Activated CD8-positive, alpha-beta T cell treated with anti-CD3 and anti-CD28 coated beads for 36 hours (primary cell): ENCODE data around the gene MIER2. TPM values are rescaled to one million over a fixed set of nuclear protein-coding genes. Genes with fewer than 3 reads are reported as not detected.

Experiments
- ATAC-seq: fragments of 200-7000 bp; cut with Tn5 transposase; one replicate; pipeline ENCODE4 v1.10.0; 2021; ENCODE audit warnings: mild to moderate bottlenecking, moderate library complexity
- CTCF ChIA-PET: fragments of 350-600 bp; sonication (Branson Sonifier 250); formaldehyde crosslinking; loops from one replicate; lab custom pipeline; 2021; ENCODE audit warnings: antibody characterized with exemption; lab: Charles Lee
- POLR2A ChIA-PET: fragments of 350-600 bp; sonication (Branson Sonifier 250); formaldehyde crosslinking; loops from one replicate; lab custom pipeline; 2021; ENCODE audit warnings: antibody characterized with exemption; lab: Charles Lee
- DNase-seq: peaks from one replicate; pipeline ENCODE4 v3.0.0-alpha.2; 2020
- H3K27ac Mint-ChIP-seq: one replicate; pipeline ENCODE4 v1.8.0; 2021; ENCODE audit warnings: mild to moderate bottlenecking, mixed read lengths
- H3K27me3 Mint-ChIP-seq: one replicate; pipeline ENCODE4 v1.8.0; 2021; ENCODE audit warnings: mixed read lengths
- H3K36me3 Mint-ChIP-seq: one replicate; pipeline ENCODE4 v1.8.0; 2021; ENCODE audit warnings: low read depth, mixed read lengths
- H3K4me1 Mint-ChIP-seq: one replicate; pipeline ENCODE4 v1.8.0; 2021; ENCODE audit warnings: low read depth, mixed read lengths
- H3K4me3 Mint-ChIP-seq: one replicate; pipeline ENCODE4 v1.8.0; 2021; ENCODE audit warnings: mild to moderate bottlenecking, moderate library complexity, mixed read lengths
- H3K9me3 Mint-ChIP-seq: one replicate; pipeline ENCODE4 v1.8.0; 2021; ENCODE audit warnings: mixed read lengths
- CTCF ChIP-seq: fragments of 200-600 bp; IDR thresholded peaks from one replicate; pipeline ENCODE4 v1.8.0; 2022; ENCODE audit warnings: antibody characterized with exemption, mild to moderate bottlenecking
- intact Hi-C: fragments of 100-400 bp; cut with micrococcal nuclease; formaldehyde crosslinking; loops from one replicate; pipeline ENCODE4 v1.10.0; 2022
- total RNA-seq, 2 experiments: library from RNA; stranded (reverse); gene quantifications; one replicate each; pipeline ENCODE4 v1.2.3, GENCODE V29; 2021

The MIER2 gene
- total RNA-seq, 2 experiments from 2014 or later: 20.0 to 20.4 TPM

GRCh38 chr19:345320-345879 lies 804 bp upstream of the MIER2 start:
- H3K27ac Mint-ChIP-seq: peak overlapping the region; percentile 70
- H3K27me3 Mint-ChIP-seq: peaks cover 11% of the 10 kb centered on the region
- H3K4me3 Mint-ChIP-seq: peak overlapping the region; percentile 78
- DNase-seq: no peak
- no peak for ATAC-seq
- ChIA-PET CTCF (no interaction called here), POLR2A (interaction anchor here (1.6 kb wide), 1 partner anchor 31 kb away, joined by 5 read pairs; no protein-coding TSS in a partner anchor)
- H3K36me3 Mint-ChIP-seq: peaks cover 17% of the 10 kb centered on the region
- no peak for TF ChIP-seq CTCF
- intact Hi-C loops: no loop called here
- H3K9me3 Mint-ChIP-seq: peaks cover 1% of the 10 kb centered on the region
- peaks cover 44% of the 10 kb centered on the region for H3K4me1 Mint-ChIP-seq

GRCh38 chr19:343941-344624 lies 513 bp downstream of the MIER2 start:
- ChIA-PET POLR2A (interaction anchor here (1.6 kb wide), 1 partner anchor 30 kb away, joined by 5 read pairs; no protein-coding TSS in a partner anchor), CTCF (interaction anchor here (1.2 kb wide), 1 partner anchor 162 kb away, joined by 5 read pairs; no protein-coding TSS in a partner anchor)
- Mint-ChIP-seq H3K27me3 (peaks cover 11% of the 10 kb centered on the region), H3K4me3 (peak overlapping the region; percentile 75), H3K4me1 (peaks cover 56% of the 10 kb centered on the region), H3K27ac (peak overlapping the region; percentile 69), H3K9me3 (peaks cover 1% of the 10 kb centered on the region), H3K36me3 (peaks cover 28% of the 10 kb centered on the region)
- TF ChIP-seq CTCF: no peak
- intact Hi-C loops: no loop called here
- no peak for DNase-seq
- ATAC-seq: peak; percentile 59

- Mint-ChIP-seq H3K4me1 (peaks cover 62% of the 10 kb centered on the region), H3K36me3 (peaks cover 31% of the 10 kb centered on the region), H3K27ac (peak overlapping the region; percentile 69), H3K27me3 (peaks cover 11% of the 10 kb centered on the region), H3K4me3 (peak overlapping the region; percentile 75), H3K9me3 (peaks cover 1% of the 10 kb centered on the region)
- intact Hi-C loops: no loop called here
- ATAC-seq (no peak), DNase-seq (no peak)
- TF ChIP-seq CTCF: no peak
- ChIA-PET POLR2A (no interaction called here), CTCF (interaction anchor here (1.2 kb wide), 1 partner anchor 163 kb away, joined by 5 read pairs; no protein-coding TSS in a partner anchor)
Observed at GRCh38 chr19:343451-343931, 1.1 kb downstream of the MIER2 start.

GRCh38 chr19:342801-343421 lies 1.7 kb downstream of the MIER2 start:
- peaks cover 35% of the 10 kb centered on the region for H3K36me3 Mint-ChIP-seq
- no peak for TF ChIP-seq CTCF
- POLR2A ChIA-PET: interaction anchor here (0.6 kb wide), 1 partner anchor 120 kb away, joined by 3 read pairs; no protein-coding TSS in a partner anchor
- peaks cover 1% of the 10 kb centered on the region for H3K9me3 Mint-ChIP-seq
- DNase-seq (no peak), ATAC-seq (no peak)
- peak overlapping the region; percentile 24 for H3K27ac Mint-ChIP-seq
- CTCF ChIA-PET: interaction anchor here (1.2 kb wide), 1 partner anchor 164 kb away, joined by 5 read pairs; no protein-coding TSS in a partner anchor
- H3K4me3 Mint-ChIP-seq: peak overlapping the region; percentile 75
- peaks cover 11% of the 10 kb centered on the region for H3K27me3 Mint-ChIP-seq
- H3K4me1 Mint-ChIP-seq: peaks cover 65% of the 10 kb centered on the region
- intact Hi-C loops: no loop called here
